ENCODE measurements around the gene OSBPL10.
"Not testable (repeated sequence)": the region's sequence is repeated elsewhere in the genome, so short reads cannot be mapped to it uniquely, and the experiment has no call there.

Gene OSBPL10

GRCh38 chr3:31981206-31982181, at the start of gene OSBPL10, which contains the start of gene ZNF860:
TSS of gene OSBPL10 (minus strand) at chr3:31981262. CDS start at chr3:31981179, 83 bp downstream.
TSS of gene ZNF860 (plus strand) at chr3:31981750. CDS start at chr3:31989080, 7,330 bp downstream.
- peak; percentile 17 to 23 for DNase-seq

- peak in 1 of 2 donors; percentile 5 for DNase-seq
Measured at GRCh38 chr3:32026593-32026992, 45.5 kb upstream of the OSBPL10 start.

- DNase-seq: no peak
Measured at GRCh38 chr3:32022947-32023346, 41.9 kb upstream of the OSBPL10 start.

- DNase-seq: no peak
Measured at GRCh38 chr3:32021748-32022147, 40.7 kb upstream of the OSBPL10 start.

GRCh38 chr3:32021155-32021554, 40.1 kb upstream of the OSBPL10 start:
- DNase-seq: no peak

GRCh38 chr3:32018757-32019564, 37.9 kb upstream of the OSBPL10 start:
- peak; percentile 50 to 79 for DNase-seq

GRCh38 chr3:32017286-32017685, 36.2 kb upstream of the OSBPL10 start:
- DNase-seq: no peak

- not testable (repeated sequence) for DNase-seq
Measured at GRCh38 chr3:32015638-32016037, 34.6 kb upstream of the OSBPL10 start.

GRCh38 chr3:32010699-32011098, 29.6 kb upstream of the OSBPL10 start:
- DNase-seq: not testable (repeated sequence)

- DNase-seq: no peak
Measured at GRCh38 chr3:32009957-32010356, 28.9 kb upstream of the OSBPL10 start.

GRCh38 chr3:32009101-32009500, 28.0 kb upstream of the OSBPL10 start:
- DNase-seq: no peak

- no peak for DNase-seq
Measured at GRCh38 chr3:32004113-32004765, 23.2 kb upstream of the OSBPL10 start.

- DNase-seq: no peak
Measured at GRCh38 chr3:32003380-32003779, 22.3 kb upstream of the OSBPL10 start.

- peak in 1 of 2 donors; percentile 2 for DNase-seq
Measured at GRCh38 chr3:32002561-32003368, 21.7 kb upstream of the OSBPL10 start.

- DNase-seq: no peak
Measured at GRCh38 chr3:32000877-32001276, 19.8 kb upstream of the OSBPL10 start.

- DNase-seq: no peak
Measured at GRCh38 chr3:31999907-32000439, 18.9 kb upstream of the OSBPL10 start.

- DNase-seq: no peak
Measured at GRCh38 chr3:31997500-31997899, 16.4 kb upstream of the OSBPL10 start.

GRCh38 chr3:31996195-31996594, 15.1 kb upstream of the OSBPL10 start:
- no peak for DNase-seq

GRCh38 chr3:31995026-31995425, 14.0 kb upstream of the OSBPL10 start:
- DNase-seq: not testable (repeated sequence)

- no peak for DNase-seq
Measured at GRCh38 chr3:31993843-31994242, 12.8 kb upstream of the OSBPL10 start.

GRCh38 chr3:31992995-31993394, 11.9 kb upstream of the OSBPL10 start:
- not testable (repeated sequence) for DNase-seq

- DNase-seq: no peak
Measured at GRCh38 chr3:31988271-31988670, 7.2 kb upstream of the OSBPL10 start.

Measured in inflammatory macrophage treated with lipopolysaccharide for 1 hour (primary cell).